Ovary (tissue), 3 donors: ENCODE results near the gene CTNNA3.

Experiments used
- CTCF ChIP-seq, 3 donors: fragments of 450-650 bp in 2 of 3; fragments of 200-600 bp in 1 of 3; IDR thresholded peaks; one replicate each; pipeline versions ENCODE4 v1.5.1 to v1.8.0; 2016 to 2022; ENCODE audit warnings: antibody characterized with exemption in 3 of 3, mild to moderate bottlenecking in 1 of 3
- EP300 ChIP-seq: sonication (generic); formaldehyde crosslinking; IDR thresholded peaks from one replicate; pipeline ENCODE4 v1.6.1; 2017; ENCODE audit warnings: antibody characterized with exemption
- POLR2A ChIP-seq: fragments of 450-650 bp; IDR thresholded peaks from one replicate; pipeline ENCODE4 v1.6.1; 2017; ENCODE audit warnings: antibody characterized with exemption, mild to moderate bottlenecking, moderate library complexity
- donor health status: DM: no; HTN: no; CAD: no.

- TF ChIP-seq CTCF (IDR thresholded peaks at IDR 0.05) (no peak), POLR2A (no peak), EP300 (no peak)
Observed at GRCh38 chr10:67571503-67571902, 124.5 kb downstream of the CTNNA3 start.
